T-helper 17 cell (primary cell): ENCODE measurements around the gene ZCCHC24. TPM values are rescaled to one million over a fixed set of nuclear protein-coding genes. Genes with fewer than 3 reads are reported as not detected.

Experiments
- ATAC-seq: fragments of 150-1000 bp; cut with Tn5 transposase; 2 replicates; pipeline ENCODE4 v1.10.0; 2021; ENCODE audit warnings: mild to moderate bottlenecking, moderate library complexity
- DNase-seq, 3 donors: peaks; one replicate each; pipeline versions ENCODE4 v3.0.0 to v3.0.0-alpha.2; 2020 to 2021
- H3K9me3 ChIP-seq: one replicate; pipeline ENCODE4 v1.7.0; 2013; ENCODE audit warnings: low read length, mild to moderate bottlenecking; ENCODE audit not compliant: control insufficient read depth, poor library complexity, severe bottlenecking
- H3K27ac Mint-ChIP-seq: one replicate; pipeline ENCODE4 v1.8.0; 2022; ENCODE audit warnings: mild to moderate bottlenecking, moderate library complexity, mixed read lengths
- H3K27me3 Mint-ChIP-seq: one replicate; pipeline ENCODE4 v1.8.0; 2022; ENCODE audit warnings: mixed read lengths
- H3K36me3 Mint-ChIP-seq: one replicate; pipeline ENCODE4 v1.8.0; 2022; ENCODE audit warnings: low read depth, mixed read lengths
- H3K4me1 Mint-ChIP-seq: one replicate; pipeline ENCODE4 v1.8.0; 2022; ENCODE audit warnings: mild to moderate bottlenecking, mixed read lengths
- H3K4me3 Mint-ChIP-seq: one replicate; pipeline ENCODE4 v1.8.0; 2022; ENCODE audit warnings: mild to moderate bottlenecking, moderate library complexity, mixed read lengths
- total RNA-seq, 4 donors: library from RNA in 2 of 4; stranded (reverse) in 2 of 4; gene quantifications; one replicate each; pipeline ENCODE4 v1.2.3 and lab custom pipeline; 2022 to 2026

The ZCCHC24 gene
- total RNA-seq, 2 donors from 2014 or later, result 1.1 to 1.3 TPM

GRCh38 chr10:79438021-79438698 lies 7.3 kb downstream of the ZCCHC24 start:
- Mint-ChIP-seq H3K27ac (no peak overlapping the region), H3K36me3 (no peaks in the 10 kb centered on the region), H3K4me3 (no peak overlapping the region), H3K27me3 (peaks cover 6% of the 10 kb centered on the region), H3K4me1 (peaks cover 5% of the 10 kb centered on the region)
- no peak for DNase-seq
- no peak for ATAC-seq
- no peaks in the 10 kb centered on the region for H3K9me3 ChIP-seq

- H3K9me3 ChIP-seq, result no peaks in the 10 kb centered on the region
- ATAC-seq, result no peak
- Mint-ChIP-seq H3K4me3 (no peak overlapping the region), H3K4me1 (peaks cover 5% of the 10 kb centered on the region), H3K36me3 (no peaks in the 10 kb centered on the region), H3K27ac (no peak overlapping the region), H3K27me3 (peaks cover 6% of the 10 kb centered on the region)
- DNase-seq, result no peak
Measured at GRCh38 chr10:79437111-79437814, 8.2 kb downstream of the ZCCHC24 start.

GRCh38 chr10:79436850-79437103 lies 8.6 kb downstream of the ZCCHC24 start:
- no peaks in the 10 kb centered on the region for H3K36me3 Mint-ChIP-seq
- H3K27me3 Mint-ChIP-seq, result peaks cover 6% of the 10 kb centered on the region
- H3K4me3 Mint-ChIP-seq, result no peak overlapping the region
- no peak overlapping the region for H3K27ac Mint-ChIP-seq
- no peak for ATAC-seq
- H3K4me1 Mint-ChIP-seq, result peaks cover 5% of the 10 kb centered on the region
- DNase-seq, result no peak
- no peaks in the 10 kb centered on the region for H3K9me3 ChIP-seq

GRCh38 chr10:79436066-79436849 lies 9.2 kb downstream of the ZCCHC24 start:
- no peak for ATAC-seq
- H3K27ac Mint-ChIP-seq, result no peak overlapping the region
- no peaks in the 10 kb centered on the region for H3K36me3 Mint-ChIP-seq
- H3K9me3 ChIP-seq, result no peaks in the 10 kb centered on the region
- no peak for DNase-seq
- peaks cover 5% of the 10 kb centered on the region for H3K4me1 Mint-ChIP-seq
- H3K27me3 Mint-ChIP-seq, result peaks cover 6% of the 10 kb centered on the region
- H3K4me3 Mint-ChIP-seq, result no peak overlapping the region

- H3K9me3 ChIP-seq, result no peaks in the 10 kb centered on the region
- ATAC-seq (no peak), DNase-seq (no peak)
- Mint-ChIP-seq H3K4me3 (no peak overlapping the region), H3K4me1 (peaks cover 5% of the 10 kb centered on the region), H3K36me3 (no peaks in the 10 kb centered on the region), H3K27me3 (peaks cover 6% of the 10 kb centered on the region), H3K27ac (no peak overlapping the region)
Measured at GRCh38 chr10:79435271-79436065, 10.0 kb downstream of the ZCCHC24 start.

- no peaks in the 10 kb centered on the region for H3K9me3 ChIP-seq
- Mint-ChIP-seq H3K27ac (no peak overlapping the region), H3K4me3 (no peak overlapping the region), H3K4me1 (peaks cover 5% of the 10 kb centered on the region), H3K36me3 (no peaks in the 10 kb centered on the region), H3K27me3 (peaks cover 6% of the 10 kb centered on the region)
- DNase-seq (no peak), ATAC-seq (no peak)
Measured at GRCh38 chr10:79434821-79435251, 10.6 kb downstream of the ZCCHC24 start.

GRCh38 chr10:79434223-79434687 lies 11.2 kb downstream of the ZCCHC24 start:
- no peak for ATAC-seq
- DNase-seq, result no peak
- no peak overlapping the region for H3K27ac Mint-ChIP-seq
- no peaks in the 10 kb centered on the region for H3K36me3 Mint-ChIP-seq
- H3K4me3 Mint-ChIP-seq, result no peak overlapping the region
- H3K27me3 Mint-ChIP-seq, result peaks cover 6% of the 10 kb centered on the region
- no peaks in the 10 kb centered on the region for H3K9me3 ChIP-seq
- peaks cover 5% of the 10 kb centered on the region for H3K4me1 Mint-ChIP-seq

GRCh38 chr10:79433324-79434222 lies 11.9 kb downstream of the ZCCHC24 start:
- Mint-ChIP-seq H3K36me3 (no peaks in the 10 kb centered on the region), H3K27me3 (peaks cover 6% of the 10 kb centered on the region), H3K4me1 (peaks cover 9% of the 10 kb centered on the region), H3K4me3 (no peak overlapping the region), H3K27ac (no peak overlapping the region)
- no peaks in the 10 kb centered on the region for H3K9me3 ChIP-seq
- ATAC-seq (no peak), DNase-seq (no peak)

- H3K27ac Mint-ChIP-seq, result no peak overlapping the region
- H3K36me3 Mint-ChIP-seq, result no peaks in the 10 kb centered on the region
- ATAC-seq (no peak), DNase-seq (no peak)
- no peaks in the 10 kb centered on the region for H3K9me3 ChIP-seq
- H3K4me3 Mint-ChIP-seq, result no peak overlapping the region
- H3K27me3 Mint-ChIP-seq, result no peaks in the 10 kb centered on the region
- peaks cover 7% of the 10 kb centered on the region for H3K4me1 Mint-ChIP-seq
Measured at GRCh38 chr10:79431891-79432831, 13.3 kb downstream of the ZCCHC24 start.

- peaks cover 7% of the 10 kb centered on the region for H3K4me1 Mint-ChIP-seq
Measured at GRCh38 chr10:79431428-79431827, 14.0 kb downstream of the ZCCHC24 start.

GRCh38 chr10:79430936-79431335 lies 14.5 kb downstream of the ZCCHC24 start:
- peaks cover 7% of the 10 kb centered on the region for H3K4me1 Mint-ChIP-seq
- no peak for DNase-seq
- no peaks in the 10 kb centered on the region for H3K36me3 Mint-ChIP-seq
- H3K4me3 Mint-ChIP-seq, result no peak overlapping the region
- no peak overlapping the region for H3K27ac Mint-ChIP-seq
- H3K27me3 Mint-ChIP-seq, result no peaks in the 10 kb centered on the region
- no peaks in the 10 kb centered on the region for H3K9me3 ChIP-seq
- ATAC-seq, result no peak

More at GRCh38 chr10:79431428-79431827, 14.0 kb downstream of the ZCCHC24 start:
- Mint-ChIP-seq H3K4me3 (no peak overlapping the region), H3K27ac (no peak overlapping the region), H3K27me3 (no peaks in the 10 kb centered on the region), H3K36me3 (no peaks in the 10 kb centered on the region)
- H3K9me3 ChIP-seq, result no peaks in the 10 kb centered on the region
- DNase-seq, result no peak
- ATAC-seq, result no peak
